Measurements from ENCODE around the gene HS6ST2.

Gene HS6ST2

GRCh38 chrX:132665676-132666075, 292.8 kb downstream of the HS6ST2 start:
- H3K18ac ChIP-seq (ENCODE audit: low read length): no peak overlapping the region
- no peaks in the 10 kb centered on the region for H3K36me3 ChIP-seq (replicated peaks in 1 of 2; ENCODE audit: control insufficient read depth in 2 of 2, insufficient read depth in 2 of 2, low read length in 2 of 2)
- no peak overlapping the region for H2AK5ac ChIP-seq (ENCODE audit: low read depth, low read length)
- no peaks in the 10 kb centered on the region for H3K27me3 ChIP-seq (ENCODE audit: control insufficient read depth in 3 of 3, insufficient read depth in 3 of 3, low read depth in 1 of 3, low read length in 3 of 3)
- H2BK120ac ChIP-seq (ENCODE audit: low read depth, low read length): no peak overlapping the region
- no peak for DNase-seq (ENCODE audit: low spot score)
- no peak overlapping the region for H2AFZ ChIP-seq (ENCODE audit: low read length)
- no peaks in the 10 kb centered on the region for H3K79me1 ChIP-seq (ENCODE audit: low read depth, low read length)
- H3K9ac ChIP-seq (ENCODE audit: low read depth, low read length, poor library complexity): no peak overlapping the region
- H3K23ac ChIP-seq (ENCODE audit: low read depth, low read length, poor library complexity): no peak overlapping the region
- H3K27ac ChIP-seq (replicated peaks; ENCODE audit: low read length): no peak overlapping the region
- no peaks in the 10 kb centered on the region for H3K4me1 ChIP-seq (ENCODE audit: control insufficient read depth in 2 of 2, insufficient read depth in 1 of 2, low read depth in 1 of 2, low read length in 2 of 2)
- no peak overlapping the region for H2BK12ac ChIP-seq (ENCODE audit: low read length)
- no peak overlapping the region for H3K4me3 ChIP-seq (ENCODE audit: low read length in 2 of 2)
- H2BK5ac ChIP-seq (ENCODE audit: low read length): no peak overlapping the region
- H3K4me2 ChIP-seq (ENCODE audit: insufficient read depth, low read length, poor library complexity, severe bottlenecking): no peak overlapping the region
- H2BK15ac ChIP-seq (ENCODE audit: low read length): no peak overlapping the region
- H4K8ac ChIP-seq (ENCODE audit: low read depth, low read length): no peak overlapping the region
- H3K9me3 ChIP-seq (replicated peaks in 1 of 2; ENCODE audit: control insufficient read depth in 2 of 2, insufficient read depth in 1 of 2, low read depth in 1 of 2, low read length in 2 of 2): no peaks in the 10 kb centered on the region
- no peak overlapping the region for H3K14ac ChIP-seq (ENCODE audit: low read length)
- H3K4ac ChIP-seq (ENCODE audit: low read length): no peak overlapping the region
- H4K91ac ChIP-seq (ENCODE audit: low read depth, low read length, poor library complexity): no peak overlapping the region
- no CpG with 5 or more reads among the region's 2 CpGs for WGBS, 2 donors (ENCODE audit: extremely low coverage in 2 of 2, insufficient read length in 2 of 2, insufficient replicate concordance in 1 of 2)

- H3K23ac ChIP-seq (ENCODE audit: low read depth, low read length, poor library complexity): no peak overlapping the region
- no peaks in the 10 kb centered on the region for H3K36me3 ChIP-seq (replicated peaks in 1 of 2; ENCODE audit: control insufficient read depth in 2 of 2, insufficient read depth in 2 of 2, low read length in 2 of 2)
- H3K4me2 ChIP-seq (ENCODE audit: insufficient read depth, low read length, poor library complexity, severe bottlenecking): no peak overlapping the region
- no peaks in the 10 kb centered on the region for H3K79me1 ChIP-seq (ENCODE audit: low read depth, low read length)
- no peak for DNase-seq (ENCODE audit: low spot score)
- no peak overlapping the region for H4K8ac ChIP-seq (ENCODE audit: low read depth, low read length)
- H2AK5ac ChIP-seq (ENCODE audit: low read depth, low read length): no peak overlapping the region
- no peak overlapping the region for H3K4me3 ChIP-seq (ENCODE audit: low read length in 2 of 2)
- no peak overlapping the region for H3K4ac ChIP-seq (ENCODE audit: low read length)
- H2BK15ac ChIP-seq (ENCODE audit: low read length): no peak overlapping the region
- H3K4me1 ChIP-seq (ENCODE audit: control insufficient read depth in 2 of 2, insufficient read depth in 1 of 2, low read depth in 1 of 2, low read length in 2 of 2): no peaks in the 10 kb centered on the region
- H3K14ac ChIP-seq (ENCODE audit: low read length): no peak overlapping the region
- no peak overlapping the region for H2BK5ac ChIP-seq (ENCODE audit: low read length)
- H2AFZ ChIP-seq (ENCODE audit: low read length): no peak overlapping the region
- WGBS, 2 donors (ENCODE audit: extremely low coverage in 2 of 2, insufficient read length in 2 of 2, insufficient replicate concordance in 1 of 2): no CpG with 5 or more reads among the region's 3 CpGs
- H3K9me3 ChIP-seq (replicated peaks in 1 of 2; ENCODE audit: control insufficient read depth in 2 of 2, insufficient read depth in 1 of 2, low read depth in 1 of 2, low read length in 2 of 2): no peaks in the 10 kb centered on the region
- H3K18ac ChIP-seq (ENCODE audit: low read length): no peak overlapping the region
- no peaks in the 10 kb centered on the region for H3K27me3 ChIP-seq (ENCODE audit: control insufficient read depth in 3 of 3, insufficient read depth in 3 of 3, low read depth in 1 of 3, low read length in 3 of 3)
- H3K9ac ChIP-seq (ENCODE audit: low read depth, low read length, poor library complexity): no peak overlapping the region
- H2BK12ac ChIP-seq (ENCODE audit: low read length): no peak overlapping the region
- no peak overlapping the region for H4K91ac ChIP-seq (ENCODE audit: low read depth, low read length, poor library complexity)
- H2BK120ac ChIP-seq (ENCODE audit: low read depth, low read length): no peak overlapping the region
- no peak overlapping the region for H3K27ac ChIP-seq (replicated peaks; ENCODE audit: low read length)
Measured at GRCh38 chrX:132664273-132664672, 294.2 kb downstream of the HS6ST2 start.

GRCh38 chrX:132662844-132663243, 295.6 kb downstream of the HS6ST2 start:
- Histone ChIP-seq H3K9ac (ENCODE audit: low read depth, low read length, poor library complexity) (no peak overlapping the region), H4K91ac (ENCODE audit: low read depth, low read length, poor library complexity) (no peak overlapping the region), H2BK5ac (ENCODE audit: low read length) (no peak overlapping the region), H3K27me3 (ENCODE audit: control insufficient read depth in 3 of 3, insufficient read depth in 3 of 3, low read depth in 1 of 3, low read length in 3 of 3) (no peaks in the 10 kb centered on the region), H2AK5ac (ENCODE audit: low read depth, low read length) (no peak overlapping the region), H3K14ac (ENCODE audit: low read length) (no peak overlapping the region), H3K4me3 (ENCODE audit: low read length in 2 of 2) (no peak overlapping the region), H2BK12ac (ENCODE audit: low read length) (no peak overlapping the region), H3K18ac (ENCODE audit: low read length) (no peak overlapping the region), H2BK15ac (ENCODE audit: low read length) (no peak overlapping the region), H3K4me1 (ENCODE audit: control insufficient read depth in 2 of 2, insufficient read depth in 1 of 2, low read depth in 1 of 2, low read length in 2 of 2) (no peaks in the 10 kb centered on the region), H3K4me2 (ENCODE audit: insufficient read depth, low read length, poor library complexity, severe bottlenecking) (no peak overlapping the region), H3K23ac (ENCODE audit: low read depth, low read length, poor library complexity) (no peak overlapping the region), H2AFZ (ENCODE audit: low read length) (no peak overlapping the region), H4K8ac (ENCODE audit: low read depth, low read length) (no peak overlapping the region), H2BK120ac (ENCODE audit: low read depth, low read length) (no peak overlapping the region), H3K9me3 (replicated peaks in 1 of 2; ENCODE audit: control insufficient read depth in 2 of 2, insufficient read depth in 1 of 2, low read depth in 1 of 2, low read length in 2 of 2) (no peaks in the 10 kb centered on the region), H3K27ac (replicated peaks; ENCODE audit: low read length) (no peak overlapping the region), H3K4ac (ENCODE audit: low read length) (no peak overlapping the region), H3K36me3 (replicated peaks in 1 of 2; ENCODE audit: control insufficient read depth in 2 of 2, insufficient read depth in 2 of 2, low read length in 2 of 2) (no peaks in the 10 kb centered on the region), H3K79me1 (ENCODE audit: low read depth, low read length) (no peaks in the 10 kb centered on the region)
- WGBS, 2 donors (ENCODE audit: extremely low coverage in 2 of 2, insufficient read length in 2 of 2, insufficient replicate concordance in 1 of 2): no CpG with 5 or more reads among the region's 2 CpGs
- DNase-seq (ENCODE audit: low spot score): no peak

GRCh38 chrX:132657876-132658275, 300.6 kb downstream of the HS6ST2 start:
- no peak overlapping the region for H3K14ac ChIP-seq (ENCODE audit: low read length)
- H2BK5ac ChIP-seq (ENCODE audit: low read length): no peak overlapping the region
- H3K9ac ChIP-seq (ENCODE audit: low read depth, low read length, poor library complexity): no peak overlapping the region
- H4K91ac ChIP-seq (ENCODE audit: low read depth, low read length, poor library complexity): no peak overlapping the region
- no peak overlapping the region for H2BK15ac ChIP-seq (ENCODE audit: low read length)
- no CpG with 5 or more reads among the region's 5 CpGs for WGBS, 2 donors (ENCODE audit: extremely low coverage in 2 of 2, insufficient read length in 2 of 2, insufficient replicate concordance in 1 of 2)
- no peak overlapping the region for H2BK120ac ChIP-seq (ENCODE audit: low read depth, low read length)
- H3K4me1 ChIP-seq (ENCODE audit: control insufficient read depth in 2 of 2, insufficient read depth in 1 of 2, low read depth in 1 of 2, low read length in 2 of 2): peaks cover 0 to 7% of the 10 kb centered on the region in 2 donors
- no peaks in the 10 kb centered on the region for H3K9me3 ChIP-seq (replicated peaks in 1 of 2; ENCODE audit: control insufficient read depth in 2 of 2, insufficient read depth in 1 of 2, low read depth in 1 of 2, low read length in 2 of 2)
- H2AFZ ChIP-seq (ENCODE audit: low read length): no peak overlapping the region
- H3K4me2 ChIP-seq (ENCODE audit: insufficient read depth, low read length, poor library complexity, severe bottlenecking): no peak overlapping the region
- H2BK12ac ChIP-seq (ENCODE audit: low read length): no peak overlapping the region
- H3K18ac ChIP-seq (ENCODE audit: low read length): no peak overlapping the region
- H2AK5ac ChIP-seq (ENCODE audit: low read depth, low read length): no peak overlapping the region
- no peak overlapping the region for H4K8ac ChIP-seq (ENCODE audit: low read depth, low read length)
- no peaks in the 10 kb centered on the region for H3K36me3 ChIP-seq (replicated peaks in 1 of 2; ENCODE audit: control insufficient read depth in 2 of 2, insufficient read depth in 2 of 2, low read length in 2 of 2)
- no peaks in the 10 kb centered on the region for H3K79me1 ChIP-seq (ENCODE audit: low read depth, low read length)
- no peak overlapping the region for H3K4ac ChIP-seq (ENCODE audit: low read length)
- H3K27ac ChIP-seq (replicated peaks; ENCODE audit: low read length): no peak overlapping the region
- H3K4me3 ChIP-seq (ENCODE audit: low read length in 2 of 2): no peak overlapping the region
- DNase-seq (ENCODE audit: low spot score): no peak
- H3K27me3 ChIP-seq (ENCODE audit: control insufficient read depth in 3 of 3, insufficient read depth in 3 of 3, low read depth in 1 of 3, low read length in 3 of 3): no peaks in the 10 kb centered on the region
- no peak overlapping the region for H3K23ac ChIP-seq (ENCODE audit: low read depth, low read length, poor library complexity)

Measured in neuronal stem cell (in vitro differentiated cells).